H1 (cell line): ENCODE results near the gene ACTL7A. TPM values are rescaled to one million over a fixed set of nuclear protein-coding genes. Genes with fewer than 3 reads are reported as not detected.

Experiments
- CTCF ChIA-PET: fragments of 300-600 bp; sonication (Branson Sonifier 250); formaldehyde crosslinking; loops from one replicate; lab custom pipeline; 2021; ENCODE audit not compliant: partially characterized antibody; lab: Charles Lee
- POLR2A ChIA-PET: fragments of 300-600 bp; sonication (Branson Sonifier 250); formaldehyde crosslinking; loops from one replicate; lab custom pipeline; 2021; ENCODE audit warnings: inconsistent platforms; ENCODE audit not compliant: partially characterized antibody; lab: Charles Lee
- DNase-seq, 2 experiments: peaks; one replicate each; pipeline versions ENCODE4 v3.0.0 to v3.0.0-alpha.2; 2010 to 2022; ENCODE audit warnings: low spot score in 2 of 2, low read depth in 1 of 2, mixed read lengths in 1 of 2
- FAIRE-seq: peaks from 2 replicates; lab custom pipeline; 2011; peaks lifted over from hg19 to GRCh38; lab: Jason Lieb, UNC
- H2AFZ ChIP-seq: 2 replicates; pipeline ENCODE4 v1.8.1; 2012; ENCODE audit warnings: low read length, inconsistent platforms
- H2AK5ac ChIP-seq: 2 replicates; pipeline ENCODE4 v1.6.1; 2013; ENCODE audit warnings: low read depth, low read length
- H2BK120ac ChIP-seq: replicated peaks from 2 replicates; pipeline ENCODE3; 2013; ENCODE audit warnings: low read depth, low read length, inconsistent platforms
- H2BK12ac ChIP-seq: 2 replicates; pipeline ENCODE4 v1.6.1; 2013; ENCODE audit warnings: low read depth, low read length
- H2BK15ac ChIP-seq: 2 replicates; pipeline ENCODE4 v1.6.1; 2013; ENCODE audit warnings: low read length
- H2BK20ac ChIP-seq: 2 replicates; pipeline ENCODE4 v1.6.1; 2013; ENCODE audit warnings: low read length
- H2BK5ac ChIP-seq: 2 replicates; pipeline ENCODE4 v1.6.1; 2013; ENCODE audit warnings: low read depth, low read length
- H3K14ac ChIP-seq: 2 replicates; pipeline ENCODE4 v1.6.1; 2013; ENCODE audit warnings: inconsistent platforms; ENCODE audit not compliant: insufficient read length
- H3K18ac ChIP-seq: 2 replicates; pipeline ENCODE4 v1.6.1; 2013; ENCODE audit warnings: low read length; ENCODE audit errors: extremely low read depth
- H3K23ac ChIP-seq: 2 replicates; pipeline ENCODE4 v1.6.1; 2013; ENCODE audit warnings: inconsistent platforms; ENCODE audit not compliant: insufficient read length
- H3K23me2 ChIP-seq: 2 replicates; pipeline ENCODE4 v1.6.1; 2013; ENCODE audit warnings: low read depth, low read length
- H3K27ac ChIP-seq: 2 replicates; pipeline ENCODE4 v1.6.1; 2011; ENCODE audit warnings: low read depth, low read length, inconsistent platforms
- H3K27me3 ChIP-seq, 4 experiments: replicated peaks in 1 of 4; 1 replicate in 1 of 4; 2 replicates in 3 of 4; pipeline versions ENCODE4 v1.6.1 to v1.8.1; 2011 to 2013; ENCODE audit warnings: low read length in 3 of 4, mild to moderate bottlenecking in 3 of 4, inconsistent platforms in 2 of 4, mixed read lengths in 2 of 4, moderate library complexity in 1 of 4; ENCODE audit not compliant: control insufficient read depth in 3 of 4, insufficient read depth in 3 of 4; ENCODE audit errors: extremely low read depth in 1 of 4
- H3K36me3 ChIP-seq, 4 experiments: 2 replicates each; pipeline versions ENCODE4 v1.6.1 to v1.8.1; 2011 to 2013; ENCODE audit warnings: mild to moderate bottlenecking in 4 of 4, low read length in 3 of 4, moderate library complexity in 2 of 4, control low read depth in 1 of 4, inconsistent platforms in 1 of 4; ENCODE audit not compliant: insufficient read depth in 4 of 4, control insufficient read depth in 2 of 4
- H3K4ac ChIP-seq: replicated peaks from 2 replicates; pipeline ENCODE3; 2013; ENCODE audit warnings: low read length, low read depth, mixed read lengths, inconsistent platforms; ENCODE audit not compliant: insufficient read length
- H3K4me1 ChIP-seq, 4 experiments: replicated peaks in 1 of 4; 1 replicate in 1 of 4; 2 replicates in 3 of 4; pipeline versions ENCODE4 v1.6.1 to v1.8.1; 2011 to 2013; ENCODE audit warnings: low read length in 3 of 4, inconsistent platforms in 2 of 4, mixed read lengths in 1 of 4; ENCODE audit not compliant: insufficient read depth in 4 of 4, control insufficient read depth in 3 of 4
- H3K4me2 ChIP-seq, 2 experiments: 2 replicates each; pipeline versions ENCODE4 v1.6.1 to v1.8.1; 2011 to 2013; ENCODE audit warnings: low read depth in 2 of 2, low read length in 2 of 2, control low read depth in 1 of 2, inconsistent platforms in 1 of 2, mild to moderate bottlenecking in 1 of 2; ENCODE audit not compliant: insufficient read depth in 1 of 2
- H3K4me3 ChIP-seq, 4 experiments: fragments of 200-600, 300-600 bp in 1 of 4; sonication (generic), shearing (Covaris generic), sonication (Bioruptor Twin) in 1 of 4; 2 replicates each; pipeline versions ENCODE4 v1.5.1 to v1.8.1; 2011 to 2016; ENCODE audit warnings: low read length in 4 of 4, low read depth in 3 of 4, control low read depth in 2 of 4, inconsistent platforms in 2 of 4, mild to moderate bottlenecking in 2 of 4, mixed read lengths in 1 of 4, moderate library complexity in 1 of 4; ENCODE audit not compliant: insufficient read depth in 2 of 4; ENCODE audit errors: extremely low read depth in 1 of 4
- H3K56ac ChIP-seq: replicated peaks from 2 replicates; pipeline ENCODE3; 2013; ENCODE audit warnings: low read depth, mild to moderate bottlenecking, mixed read lengths, low read length, inconsistent platforms; ENCODE audit not compliant: insufficient read length
- H3K79me1 ChIP-seq: 2 replicates; pipeline ENCODE4 v1.6.1; 2013; ENCODE audit warnings: low read depth, low read length, control low read depth
- H3K79me2 ChIP-seq, 2 experiments: 2 replicates each; pipeline versions ENCODE4 v1.6.1 to v1.8.1; 2012 to 2013; ENCODE audit warnings: low read length in 2 of 2, mild to moderate bottlenecking in 2 of 2, inconsistent platforms in 1 of 2; ENCODE audit not compliant: insufficient read depth in 2 of 2, control insufficient read depth in 1 of 2
- H3K9ac ChIP-seq, 4 experiments: replicated peaks in 1 of 4; 1 replicate in 1 of 4; 2 replicates in 3 of 4; pipeline versions ENCODE4 v1.6.1 to v1.8.1; 2011 to 2013; ENCODE audit warnings: low read depth in 3 of 4, low read length in 3 of 4, control low read depth in 2 of 4, mild to moderate bottlenecking in 2 of 4, moderate library complexity in 2 of 4, inconsistent platforms in 1 of 4; ENCODE audit errors: extremely low read depth in 1 of 4
- H3K9me3 ChIP-seq, 2 experiments: 2 replicates each; pipeline versions ENCODE4 v1.6.1 to v1.8.1; 2012 to 2013; ENCODE audit warnings: mild to moderate bottlenecking in 2 of 2, moderate library complexity in 2 of 2, control low read depth in 1 of 2, inconsistent platforms in 1 of 2, low read depth in 1 of 2, low read length in 1 of 2, mixed read lengths in 1 of 2; ENCODE audit not compliant: insufficient read depth in 2 of 2
- H4K20me1 ChIP-seq, 2 experiments: replicated peaks in 1 of 2; 2 replicates each; pipeline versions ENCODE3 to v1.8.1; 2011 to 2013; ENCODE audit warnings: inconsistent platforms in 2 of 2, low read length in 2 of 2, mild to moderate bottlenecking in 1 of 2; ENCODE audit not compliant: insufficient read depth in 2 of 2, control insufficient read depth in 1 of 2
- H4K5ac ChIP-seq: 2 replicates; pipeline ENCODE4 v1.6.1; 2013; ENCODE audit warnings: low read length, low read depth, mixed read lengths, inconsistent platforms; ENCODE audit not compliant: insufficient read length
- H4K8ac ChIP-seq: 2 replicates; pipeline ENCODE4 v1.8.0; 2013; ENCODE audit warnings: mild to moderate bottlenecking, moderate library complexity, low read length, inconsistent platforms; ENCODE audit not compliant: insufficient read depth; ENCODE audit errors: extremely low read depth
- H4K91ac ChIP-seq: replicated peaks from 2 replicates; pipeline ENCODE3; 2013; ENCODE audit warnings: low read length, mixed read lengths, inconsistent platforms; ENCODE audit not compliant: insufficient read length
- E2F6 ChIP-seq: IDR thresholded peaks from 2 replicates; pipeline ENCODE4 v1.6.1; 2012; ENCODE audit warnings: inconsistent platforms
- GTF2F1 ChIP-seq: IDR thresholded peaks from 2 replicates; pipeline ENCODE4 v1.6.1; 2012; ENCODE audit warnings: low read depth, low read length, improper control_type of control experiment, borderline replicate concordance
- HDAC2 ChIP-seq, 2 experiments: fragments of 300-600 bp in 1 of 2; sonication (generic) in 1 of 2; IDR thresholded peaks; 2 replicates each; pipeline ENCODE4 v1.6.1; 2011 to 2012; ENCODE audit warnings: low read depth in 2 of 2, low read length in 2 of 2, mild to moderate bottlenecking in 2 of 2, moderate library complexity in 2 of 2, borderline replicate concordance in 1 of 2, inconsistent platforms in 1 of 2
- KDM5A ChIP-seq: fragments of 200-600 bp; IDR thresholded peaks from 2 replicates; pipeline ENCODE4 v1.7.1; 2012; ENCODE audit warnings: mild to moderate bottlenecking, low read length, inconsistent platforms, mixed read lengths
- YY1 ChIP-seq: IDR thresholded peaks from 2 replicates; pipeline ENCODE4 v1.6.1; 2011; ENCODE audit warnings: low read depth, mild to moderate bottlenecking, low read length
- WGBS, 2 experiments: shearing (Covaris generic) in 1 of 2; methylation state at CpG; one replicate each; pipeline versions ENCODE4 v1.1.6 to v1.1.7; 2013 to 2015; ENCODE audit warnings: low lambda C conversion rate in 2 of 2, mixed read lengths in 2 of 2, inconsistent platforms in 1 of 2, low coverage in 1 of 2, missing lambda C conversion rate in 1 of 2; ENCODE audit not compliant: insufficient replicate concordance in 2 of 2, insufficient coverage in 1 of 2, insufficient read length in 1 of 2; ENCODE audit errors: extremely low coverage in 1 of 2, missing lambda C conversion rate in 1 of 2; 5-methylcytosine and 5-hydroxymethylcytosine counted together
- polyA plus RNA-seq, 7 experiments: library from polyadenylated mRNA; depleted of rRNA in 3 of 7; stranded (reverse) in 5 of 7; unstranded in 2 of 7; fragments of >200 nt in 5 of 7; fragments of 200-250 nt in 2 of 7; gene quantifications; 1 replicate in 5 of 7; 2 replicates in 1 of 7; 4 replicates in 1 of 7; pipeline versions ENCODE4 v1.2.1 to v1.2.3, GENCODE V29; 2011 to 2013; ENCODE audit warnings: missing spikeins in 2 of 7, mixed read lengths in 2 of 7
- total RNA-seq: library from RNA; stranded (reverse); fragmentation: NEBNext Ultra II Directional; extraction: Animal tissue kit (Norgen Biotek cat#: 25700); gene quantifications from 2 replicates; pipeline ENCODE4 v1.2.1, GENCODE V29; 2021
- TF ChIP-seq, protein P1 (sequence below): IDR thresholded peaks from 2 replicates; pipeline ENCODE4 v1.6.1; 2012; ENCODE audit warnings: low read length, inconsistent platforms

ACTL7A gene
- total and polyA plus RNA-seq, 2 of the 8 experiments (the other 6 are each of a cell fraction or from before 2014, with no cell fraction given), result not detected

- no peak overlapping the region for H3K14ac ChIP-seq
- FAIRE-seq (no peak), DNase-seq (no peak)
- H3K4me3 ChIP-seq, result no peak overlapping the region
- no peak overlapping the region for H3K9ac ChIP-seq
- no peak overlapping the region for H3K56ac ChIP-seq
- H2BK12ac ChIP-seq, result no peak overlapping the region
- no peak overlapping the region for H3K4me2 ChIP-seq
- H3K9me3 ChIP-seq, result no peaks in the 10 kb centered on the region
- no peaks in the 10 kb centered on the region for H3K36me3 ChIP-seq
- POLR2A ChIA-PET, result no interaction called here
- H4K5ac ChIP-seq, result no peak overlapping the region
- H2BK15ac ChIP-seq, result no peak overlapping the region
- no peaks in the 10 kb centered on the region for H4K20me1 ChIP-seq
- WGBS, 2 experiments, result 92% methylated on average over 2 of the region's 2 CpGs; no CpG with 5 or more reads in 1 of the 2 experiments
- H3K23me2 ChIP-seq, result no peaks in the 10 kb centered on the region
- H3K18ac ChIP-seq, result no peak overlapping the region
- H3K23ac ChIP-seq, result no peak overlapping the region
- H3K27me3 ChIP-seq, result no peaks in the 10 kb centered on the region
- no peak overlapping the region for H3K4ac ChIP-seq
- CTCF ChIA-PET, result interaction anchor here (1.5 kb wide), 1 partner anchor 9 kb away, joined by 4 read pairs; no protein-coding TSS in a partner anchor
- H3K79me1 ChIP-seq, result no peaks in the 10 kb centered on the region
- H3K27ac ChIP-seq, result no peak overlapping the region
- no peak for TF ChIP-seq YY1
- TF ChIP-seq HDAC2 (IDR thresholded peaks at IDR 0.05; ENCODE audit: borderline replicate concordance in 1 of 2, low read depth in 2 of 2, low read length in 2 of 2), result no peak
- TF ChIP-seq KDM5A, result no peak
- TF ChIP-seq E2F6, result no peak
- no peak for TF ChIP-seq GTF2F1
- TF ChIP-seq, protein P1, sequence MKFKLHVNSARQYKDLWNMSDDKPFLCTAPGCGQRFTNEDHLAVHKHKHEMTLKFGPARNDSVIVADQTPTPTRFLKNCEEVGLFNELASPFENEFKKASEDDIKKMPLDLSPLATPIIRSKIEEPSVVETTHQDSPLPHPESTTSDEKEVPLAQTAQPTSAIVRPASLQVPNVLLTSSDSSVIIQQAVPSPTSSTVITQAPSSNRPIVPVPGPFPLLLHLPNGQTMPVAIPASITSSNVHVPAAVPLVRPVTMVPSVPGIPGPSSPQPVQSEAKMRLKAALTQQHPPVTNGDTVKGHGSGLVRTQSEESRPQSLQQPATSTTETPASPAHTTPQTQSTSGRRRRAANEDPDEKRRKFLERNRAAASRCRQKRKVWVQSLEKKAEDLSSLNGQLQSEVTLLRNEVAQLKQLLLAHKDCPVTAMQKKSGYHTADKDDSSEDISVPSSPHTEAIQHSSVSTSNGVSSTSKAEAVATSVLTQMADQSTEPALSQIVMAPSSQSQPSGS, result no peak
- no peak overlapping the region for H2BK20ac ChIP-seq
- no peak overlapping the region for H4K91ac ChIP-seq
- no peak overlapping the region for H2BK120ac ChIP-seq
- no peak overlapping the region for H2AFZ ChIP-seq
- no peaks in the 10 kb centered on the region for H3K4me1 ChIP-seq
- H2AK5ac ChIP-seq, result no peak overlapping the region
- no peaks in the 10 kb centered on the region for H3K79me2 ChIP-seq
- H2BK5ac ChIP-seq, result no peak overlapping the region
- no peak overlapping the region for H4K8ac ChIP-seq
Observed at GRCh38 chr9:108844856-108845255, 17.2 kb upstream of the ACTL7A start.
